H9 (cell line): ENCODE results near the gene PET100. TPM values are rescaled to one million over a fixed set of nuclear protein-coding genes. Genes with fewer than 3 reads are reported as not detected.

ENCODE experiments used
- DNase-seq: peaks from one replicate; pipeline ENCODE4 v3.0.0-alpha.2; 2017
- H2AFZ ChIP-seq: one replicate; pipeline ENCODE4 v1.6.1; 2013; ENCODE audit warnings: mild to moderate bottlenecking, low read length, control low read depth, moderate library complexity
- H2AK5ac ChIP-seq: 2 replicates; pipeline ENCODE4 v1.6.1; 2013; ENCODE audit warnings: low read length, control low read depth, mixed read lengths; ENCODE audit not compliant: insufficient read length
- H2BK120ac ChIP-seq: one replicate; pipeline ENCODE4 v1.6.1; 2013; ENCODE audit warnings: low read depth, mild to moderate bottlenecking, low read length, control low read depth, inconsistent platforms; ENCODE audit not compliant: poor library complexity, severe bottlenecking
- H2BK12ac ChIP-seq: 2 replicates; pipeline ENCODE4 v1.6.1; 2013; ENCODE audit warnings: low read length, control low read depth, mixed read lengths, low read depth; ENCODE audit not compliant: insufficient read length
- H2BK15ac ChIP-seq: 2 replicates; pipeline ENCODE4 v1.6.1; 2013; ENCODE audit warnings: low read depth, low read length, control low read depth
- H2BK20ac ChIP-seq: one replicate; pipeline ENCODE4 v1.6.1; 2013; ENCODE audit warnings: low read depth, mild to moderate bottlenecking, low read length, control low read depth, inconsistent platforms; ENCODE audit not compliant: poor library complexity, severe bottlenecking
- H2BK5ac ChIP-seq: 2 replicates; pipeline ENCODE4 v1.6.1; 2013; ENCODE audit warnings: low read length, control low read depth, mixed read lengths; ENCODE audit not compliant: insufficient read length
- H3K14ac ChIP-seq: 2 replicates; pipeline ENCODE4 v1.6.1; 2013; ENCODE audit warnings: low read length, control low read depth; ENCODE audit not compliant: insufficient read depth
- H3K18ac ChIP-seq: 2 replicates; pipeline ENCODE4 v1.6.1; 2013; ENCODE audit warnings: low read depth, mild to moderate bottlenecking, mixed read lengths, low read length, control low read depth; ENCODE audit not compliant: insufficient read length
- H3K23ac ChIP-seq: 2 replicates; pipeline ENCODE4 v1.6.1; 2013; ENCODE audit warnings: low read length, control low read depth, mixed read lengths, low read depth; ENCODE audit not compliant: insufficient read length
- H3K23me2 ChIP-seq: 2 replicates; pipeline ENCODE4 v1.6.1; 2013; ENCODE audit warnings: low read depth, mild to moderate bottlenecking, mixed read lengths, low read length, control low read depth; ENCODE audit not compliant: insufficient read length, poor library complexity, severe bottlenecking
- H3K27ac ChIP-seq: 2 replicates; pipeline ENCODE4 v1.5.1; 2013; ENCODE audit warnings: low read length, control low read depth, mixed read lengths, low read depth; ENCODE audit not compliant: insufficient read length
- H3K27me3 ChIP-seq: 2 replicates; pipeline ENCODE4 v1.6.1; 2013; ENCODE audit warnings: low read length, control low read depth, inconsistent platforms; ENCODE audit not compliant: insufficient read depth
- H3K4ac ChIP-seq: 2 replicates; pipeline ENCODE4 v1.6.1; 2013; ENCODE audit warnings: low read depth, mild to moderate bottlenecking, control low read depth, inconsistent platforms, low read length, moderate library complexity
- H3K4me1 ChIP-seq: 2 replicates; pipeline ENCODE4 v1.6.1; 2013; ENCODE audit warnings: low read length, control low read depth, inconsistent platforms; ENCODE audit not compliant: insufficient read depth
- H3K4me2 ChIP-seq: 2 replicates; pipeline ENCODE4 v1.6.1; 2013; ENCODE audit warnings: low read length, control low read depth, mixed read lengths; ENCODE audit not compliant: insufficient read length, insufficient read depth
- H3K56ac ChIP-seq: 2 replicates; pipeline ENCODE4 v1.6.1; 2013; ENCODE audit warnings: low read depth, mild to moderate bottlenecking, mixed read lengths, low read length, control low read depth; ENCODE audit not compliant: insufficient read length
- H3K79me1 ChIP-seq: 2 replicates; pipeline ENCODE4 v1.6.1; 2013; ENCODE audit warnings: low read depth, mild to moderate bottlenecking, moderate library complexity, low read length, control low read depth, inconsistent platforms; ENCODE audit not compliant: insufficient read depth, poor library complexity, severe bottlenecking
- H3K79me2 ChIP-seq: 2 replicates; pipeline ENCODE4 v1.6.1; 2013; ENCODE audit warnings: low read length, control low read depth, inconsistent platforms; ENCODE audit not compliant: insufficient read depth
- H3K9ac ChIP-seq: 2 replicates; pipeline ENCODE4 v1.6.1; 2013; ENCODE audit warnings: low read length, control low read depth, mixed read lengths; ENCODE audit not compliant: insufficient read length; ENCODE audit errors: extremely low read depth
- H3K9me3 ChIP-seq: one replicate; pipeline ENCODE4 v1.6.1; 2013; ENCODE audit warnings: low read depth, low read length, inconsistent platforms; ENCODE audit not compliant: control insufficient read depth
- H3T11ph ChIP-seq: one replicate; pipeline ENCODE4 v1.6.1; 2013; ENCODE audit warnings: mild to moderate bottlenecking, low read length, control low read depth, inconsistent platforms
- H4K20me1 ChIP-seq: one replicate; pipeline ENCODE4 v1.6.1; 2013; ENCODE audit not compliant: control insufficient read depth, insufficient read length, insufficient read depth
- H4K5ac ChIP-seq: 2 replicates; pipeline ENCODE4 v1.6.1; 2013; ENCODE audit warnings: low read depth, mild to moderate bottlenecking, mixed read lengths, low read length, control low read depth; ENCODE audit not compliant: insufficient read length
- H4K8ac ChIP-seq: replicated peaks from 2 replicates; pipeline ENCODE4 v1.6.1; 2013; ENCODE audit warnings: low read length, control low read depth, mixed read lengths, low read depth; ENCODE audit not compliant: insufficient read length
- H4K91ac ChIP-seq: 2 replicates; pipeline ENCODE4 v1.6.1; 2013; ENCODE audit warnings: low read depth, mild to moderate bottlenecking, moderate library complexity, mixed read lengths, low read length, control low read depth; ENCODE audit not compliant: insufficient read length
- H3K27ac Mint-ChIP-seq, 3 experiments: 2 replicates in 2 of 3; 3 replicates in 1 of 3; pipeline ENCODE4 v1.8.0; 2020 to 2021; ENCODE audit warnings: mixed read lengths in 3 of 3, mild to moderate bottlenecking in 1 of 3, moderate library complexity in 1 of 3
- H3K27me3 Mint-ChIP-seq: 2 replicates; pipeline ENCODE4 v1.8.0; 2021; ENCODE audit warnings: low read depth, mild to moderate bottlenecking, moderate library complexity, mixed read lengths
- H3K36me3 Mint-ChIP-seq, 3 experiments: 2 replicates in 2 of 3; 3 replicates in 1 of 3; pipeline ENCODE4 v1.8.0; 2020 to 2021; ENCODE audit warnings: low read depth in 3 of 3, mixed read lengths in 3 of 3; ENCODE audit not compliant: insufficient read depth in 1 of 3
- H3K4me1 Mint-ChIP-seq, 2 experiments: 2 replicates each; pipeline ENCODE4 v1.8.0; 2020; ENCODE audit warnings: mixed read lengths in 2 of 2
- H3K4me3 Mint-ChIP-seq, 2 experiments: 2 replicates in 1 of 2; 3 replicates in 1 of 2; pipeline ENCODE4 v1.8.0; 2020 to 2021; ENCODE audit warnings: mild to moderate bottlenecking in 2 of 2, mixed read lengths in 2 of 2, moderate library complexity in 1 of 2
- H3K9me3 Mint-ChIP-seq, 2 experiments: 2 replicates in 1 of 2; 3 replicates in 1 of 2; pipeline ENCODE4 v1.8.0; 2020; ENCODE audit warnings: mild to moderate bottlenecking in 2 of 2, mixed read lengths in 2 of 2, moderate library complexity in 1 of 2
- CTCF ChIP-seq: fragments of 200-600 bp; sonication (generic); conservative IDR thresholded peaks from 3 replicates; pipeline ENCODE4 v1.8.0; 2021; ENCODE audit warnings: antibody characterized with exemption, mild to moderate bottlenecking
- WGBS: extraction: QIAGEN DNeasy Blood & Tissue Kit; methylation state at CpG from one replicate; pipeline ENCODE4 v1.1.7; 2013; ENCODE audit warnings: missing lambda C conversion rate, low lambda C conversion rate, mixed read lengths; ENCODE audit not compliant: insufficient read length; ENCODE audit errors: extremely low coverage; 5-methylcytosine and 5-hydroxymethylcytosine counted together
- total RNA-seq: library from RNA; stranded (reverse); gene quantifications from 2 replicates; pipeline ENCODE4 v1.2.1, GENCODE V29; 2021

Gene PET100
- total RNA-seq, 1 experiment from 2014 or later, result 129 TPM

DNA sequence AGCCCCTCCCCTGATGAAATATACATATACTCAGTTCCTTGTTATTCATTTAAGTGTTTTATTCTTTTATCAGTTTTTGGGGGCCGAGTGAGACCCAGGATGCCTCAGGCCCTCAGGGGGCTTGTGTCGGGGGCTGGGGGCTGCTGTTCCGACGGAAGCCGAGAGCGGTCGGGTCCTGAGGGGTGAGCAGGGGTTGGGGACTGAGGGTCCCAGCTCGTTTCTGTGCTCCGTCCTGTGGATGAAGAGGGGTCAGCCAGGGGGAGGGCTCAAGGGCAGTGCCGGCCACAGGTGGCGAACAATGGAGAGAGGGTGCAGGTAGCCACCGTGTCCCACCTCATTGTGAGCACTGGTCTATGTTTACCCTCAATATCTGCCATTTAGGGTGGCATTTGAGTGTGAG, 2.0 kb downstream of the PET100 start:
- Histone ChIP-seq H3K4me2 (no peak overlapping the region), H3K27me3 (peaks cover 16% of the 10 kb centered on the region; the same call in 1 of the 2 replicates), H2BK20ac (no peak overlapping the region), H2BK12ac (no peak overlapping the region), H3K23me2 (peaks cover 14% of the 10 kb centered on the region), H4K8ac (no peak overlapping the region), H4K20me1 (no peaks in the 10 kb centered on the region), H3K9ac (no peak overlapping the region), H3K27ac (no peak overlapping the region), H3K79me1 (peaks cover 20% of the 10 kb centered on the region), H2BK15ac (no peak overlapping the region), H3K14ac (no peak overlapping the region), H3K18ac (no peak overlapping the region), H4K91ac (no peak overlapping the region), H2BK120ac (no peak overlapping the region), H4K5ac (no peak overlapping the region), H3K4ac (no peak overlapping the region), H3K23ac (no peak overlapping the region), H3K56ac (no peak overlapping the region), H2BK5ac (no peak overlapping the region), H2AFZ (no peak overlapping the region), H3K9me3 (no peaks in the 10 kb centered on the region), H3K4me1 (no peaks in the 10 kb centered on the region), H2AK5ac (no peak overlapping the region), H3T11ph (no peak overlapping the region), H3K79me2 (peaks cover 26% of the 10 kb centered on the region; the same call in 1 of the 2 replicates)
- peak overlapping the region in 1 of 2 experiments; percentile 12; a peak in 1 of 5 replicates for H3K4me3 Mint-ChIP-seq
- no CpG with 5 or more reads among the region's 12 CpGs for WGBS
- peaks cover 15 to 28% of the 10 kb centered on the region in 2 experiments for H3K4me1 Mint-ChIP-seq
- no peaks in the 10 kb centered on the region; a peak in 2 of 5 replicates for H3K9me3 Mint-ChIP-seq
- no peak for TF ChIP-seq CTCF
- H3K27ac Mint-ChIP-seq, result no peak overlapping the region
- H3K27me3 Mint-ChIP-seq, result peaks cover 27% of the 10 kb centered on the region
- H3K36me3 Mint-ChIP-seq, result peaks cover 4 to 16% (median 12%) of the 10 kb centered on the region in 3 experiments; a peak in 6 of 7 replicates
- no peak for DNase-seq
